PC-9 (cell line): ENCODE results near the gene BMPR2.

Experiments used
- CTCF ChIP-seq: fragments of 200-600 bp; sonication (generic); conservative IDR thresholded peaks from 2 replicates; pipeline ENCODE4 v1.6.1; 2017; ENCODE audit warnings: mixed run types, antibody characterized with exemption, mild to moderate bottlenecking, moderate library complexity
- EZH2 ChIP-seq: fragments of 200-600 bp; sonication (generic); IDR thresholded peaks from 2 replicates; pipeline ENCODE4 v1.8.0; 2017; ENCODE audit warnings: antibody characterized with exemption, low read depth

GRCh38 chr2:202495230-202495604, 119.1 kb downstream of the BMPR2 start:
- TF ChIP-seq CTCF (no peak), EZH2 (no peak)
